Measurements from ENCODE around the gene MED13L. TPM values are rescaled to one million over a fixed set of nuclear protein-coding genes. Genes with fewer than 3 reads are reported as not detected.

MED13L gene
- total and polyA plus RNA-seq, 2 donors (not counting 1 experiment from before 2014, with no cell fraction given), result 20.3 to 207 TPM

DNA sequence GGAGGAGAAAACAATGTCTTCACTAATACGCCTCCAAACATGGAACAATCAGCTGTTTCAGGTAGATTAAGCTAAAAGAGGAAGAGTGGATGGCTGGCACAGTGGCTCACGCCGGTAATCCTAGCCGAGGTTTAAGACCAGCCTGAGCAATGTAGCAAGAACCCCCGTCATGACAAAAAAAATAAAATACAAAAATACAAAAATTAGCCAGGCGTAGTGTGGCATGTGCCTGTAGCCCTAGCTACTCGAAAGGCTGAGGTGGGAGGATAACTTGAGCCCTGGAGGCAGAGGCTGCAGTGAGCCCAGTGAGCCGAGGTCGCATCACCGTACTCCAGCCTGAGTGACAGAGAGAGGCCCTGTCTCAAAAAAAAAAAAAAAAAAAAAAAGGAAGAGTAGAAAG is 1.2 kb upstream of the MED13L start:
- H3K9me3 Mint-ChIP-seq (ENCODE audit: insufficient read depth), result no peaks in the 10 kb centered on the region
- TF ChIP-seq EZH2 (IDR thresholded peaks at IDR 0.05; ENCODE audit: borderline replicate concordance, insufficient read depth, low read depth, low read length, poor library complexity, severe bottlenecking) (no peak), CTCF (IDR thresholded peaks at IDR 0.05) (no peak)
- Histone ChIP-seq H3K4me1 (ENCODE audit: control insufficient read depth in 2 of 2, insufficient read depth in 2 of 2, low read length in 2 of 2) (peaks cover 28 to 37% of the 10 kb centered on the region in 2 donors), H3K79me2 (ENCODE audit: control insufficient read depth, insufficient read depth, low read length) (peaks cover 32% of the 10 kb centered on the region), H3K27me3 (replicated peaks in 1 of 4; ENCODE audit: control extremely low read depth in 1 of 4, control insufficient read depth in 3 of 4, insufficient read depth in 4 of 4, low read length in 3 of 4) (no peaks in the 10 kb centered on the region), H3K9me3 (ENCODE audit: control extremely low read depth in 1 of 3, control insufficient read depth in 2 of 3, insufficient read depth in 1 of 3, low read length in 2 of 3) (no peaks in the 10 kb centered on the region), H3K36me3 (replicated peaks in 1 of 2; ENCODE audit: control extremely low read depth in 1 of 2, control insufficient read depth in 1 of 2, extremely low read depth in 1 of 2, insufficient read depth in 2 of 2, low read length in 1 of 2) (no peaks in the 10 kb centered on the region), H3K4me2 (replicated peaks; ENCODE audit: low read depth, low read length, poor library complexity, severe bottlenecking) (peak overlapping the region; percentile 81), H3K4me3 (ENCODE audit: control extremely low read depth in 1 of 5, extremely low read depth in 1 of 5, insufficient read depth in 1 of 5, low read depth in 2 of 5, low read length in 4 of 5) (no peak overlapping the region), H3K27ac (ENCODE audit: low read length in 2 of 2) (no peak overlapping the region), H3K9ac (ENCODE audit: low read length) (no peak overlapping the region), H4K20me1 (ENCODE audit: control insufficient read depth, insufficient read depth, low read length, poor library complexity, severe bottlenecking) (peaks cover 24% of the 10 kb centered on the region), H2AFZ (ENCODE audit: insufficient read depth, low read depth, low read length, poor library complexity, severe bottlenecking) (no peak overlapping the region)
- ATAC-seq (ENCODE audit: low read depth), result no peak
- H3K27ac Mint-ChIP-seq, result peak overlapping the region; percentile 91
- H3K27me3 Mint-ChIP-seq, result no peaks in the 10 kb centered on the region
- H3K4me1 Mint-ChIP-seq, result peaks cover 40% of the 10 kb centered on the region
- intact Hi-C loops (cut with micrococcal nuclease), result loop anchor here (5.0 to 10.0 kb wide), 3 partner anchors 36 to 426 kb away; no protein-coding TSS in a partner anchor
- peak; percentile 42 for DNase-seq
- POLR2A ChIA-PET, result interaction anchor here (0.6 to 1.2 kb wide), 4 partner anchors 63 to 293 kb away, joined by 3 to 8 read pairs (median 4); partner anchors contain the start of gene MAP1LC3B2
- peak overlapping the region; percentile 89 for H3K4me3 Mint-ChIP-seq
- CTCF ChIA-PET, result interaction anchor here (0.6 to 2.1 kb wide), 13 partner anchors 29 to 409 kb away, joined by 3 to 18 read pairs (median 3); partner anchors contain the start of gene MAP1LC3B2
- 89% methylated on average over 3 of the region's 10 CpGs for WGBS (ENCODE audit: insufficient coverage)

DNA sequence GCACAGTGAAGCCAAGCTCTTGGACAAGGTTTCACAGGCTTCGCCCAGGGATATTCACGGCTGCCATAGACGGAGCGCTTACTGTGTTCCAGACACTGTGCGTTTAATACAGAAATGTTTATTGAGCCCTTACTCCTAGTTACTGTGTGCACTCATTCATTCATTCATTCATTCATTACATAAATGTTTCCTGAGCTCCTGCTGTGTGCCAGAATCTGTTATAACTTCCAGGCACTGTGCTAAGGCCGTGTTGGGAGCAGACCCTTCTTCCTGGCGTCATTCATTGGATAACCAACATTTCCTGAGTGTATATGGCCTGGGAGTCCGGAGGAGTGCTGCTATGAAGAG is 760 bp upstream of the MED13L start:
- TF ChIP-seq EZH2 (IDR thresholded peaks at IDR 0.05; ENCODE audit: borderline replicate concordance, insufficient read depth, low read depth, low read length, poor library complexity, severe bottlenecking) (no peak), CTCF (IDR thresholded peaks at IDR 0.05) (no peak)
- Histone ChIP-seq H3K9ac (ENCODE audit: low read length) (peak overlapping the region; percentile 61), H3K79me2 (ENCODE audit: control insufficient read depth, insufficient read depth, low read length) (peaks cover 36% of the 10 kb centered on the region), H3K27ac (ENCODE audit: low read length in 2 of 2) (no peak overlapping the region), H4K20me1 (ENCODE audit: control insufficient read depth, insufficient read depth, low read length, poor library complexity, severe bottlenecking) (peaks cover 24% of the 10 kb centered on the region), H3K4me3 (ENCODE audit: control extremely low read depth in 1 of 5, extremely low read depth in 1 of 5, insufficient read depth in 1 of 5, low read depth in 2 of 5, low read length in 4 of 5) (peak overlapping the region; percentile 31 to 79 (median 61)), H3K36me3 (replicated peaks in 1 of 2; ENCODE audit: control extremely low read depth in 1 of 2, control insufficient read depth in 1 of 2, extremely low read depth in 1 of 2, insufficient read depth in 2 of 2, low read length in 1 of 2) (no peaks in the 10 kb centered on the region), H3K9me3 (ENCODE audit: control extremely low read depth in 1 of 3, control insufficient read depth in 2 of 3, insufficient read depth in 1 of 3, low read length in 2 of 3) (no peaks in the 10 kb centered on the region), H3K4me2 (replicated peaks; ENCODE audit: low read depth, low read length, poor library complexity, severe bottlenecking) (peak overlapping the region; percentile 81), H3K4me1 (ENCODE audit: control insufficient read depth in 2 of 2, insufficient read depth in 2 of 2, low read length in 2 of 2) (peaks cover 28 to 41% of the 10 kb centered on the region in 2 donors), H2AFZ (ENCODE audit: insufficient read depth, low read depth, low read length, poor library complexity, severe bottlenecking) (peak overlapping the region; percentile 66), H3K27me3 (replicated peaks in 1 of 4; ENCODE audit: control extremely low read depth in 1 of 4, control insufficient read depth in 3 of 4, insufficient read depth in 4 of 4, low read length in 3 of 4) (no peaks in the 10 kb centered on the region)
- ChIA-PET CTCF (interaction anchor here (0.6 to 2.1 kb wide), 13 partner anchors 29 to 409 kb away, joined by 3 to 18 read pairs (median 3); partner anchors contain the start of gene MAP1LC3B2), POLR2A (interaction anchor here (0.6 to 1.2 kb wide), 5 partner anchors 64 to 294 kb away, joined by 3 to 8 read pairs (median 4); partner anchors contain the start of gene MAP1LC3B2)
- WGBS (ENCODE audit: insufficient coverage), result 59% methylated on average over 7 of the region's 8 CpGs
- ATAC-seq (ENCODE audit: low read depth) (no peak), DNase-seq (no peak)
- intact Hi-C loops (cut with micrococcal nuclease), result loop anchor here (5.0 to 10.0 kb wide), 3 partner anchors 36 to 427 kb away; no protein-coding TSS in a partner anchor
- Mint-ChIP-seq H3K4me1 (peaks cover 44% of the 10 kb centered on the region), H3K27me3 (no peaks in the 10 kb centered on the region), H3K4me3 (peak overlapping the region; percentile 89), H3K27ac (peak overlapping the region; percentile 91), H3K9me3 (ENCODE audit: insufficient read depth) (no peaks in the 10 kb centered on the region)

Data from B cell (primary cell).